ENCODE measurements around the gene CENPC. TPM values are rescaled to one million over a fixed set of nuclear protein-coding genes. Genes with fewer than 3 reads are reported as not detected.

The CENPC gene
- total RNA-seq, 1 experiment from 2014 or later, result 19.1 TPM

DNA sequence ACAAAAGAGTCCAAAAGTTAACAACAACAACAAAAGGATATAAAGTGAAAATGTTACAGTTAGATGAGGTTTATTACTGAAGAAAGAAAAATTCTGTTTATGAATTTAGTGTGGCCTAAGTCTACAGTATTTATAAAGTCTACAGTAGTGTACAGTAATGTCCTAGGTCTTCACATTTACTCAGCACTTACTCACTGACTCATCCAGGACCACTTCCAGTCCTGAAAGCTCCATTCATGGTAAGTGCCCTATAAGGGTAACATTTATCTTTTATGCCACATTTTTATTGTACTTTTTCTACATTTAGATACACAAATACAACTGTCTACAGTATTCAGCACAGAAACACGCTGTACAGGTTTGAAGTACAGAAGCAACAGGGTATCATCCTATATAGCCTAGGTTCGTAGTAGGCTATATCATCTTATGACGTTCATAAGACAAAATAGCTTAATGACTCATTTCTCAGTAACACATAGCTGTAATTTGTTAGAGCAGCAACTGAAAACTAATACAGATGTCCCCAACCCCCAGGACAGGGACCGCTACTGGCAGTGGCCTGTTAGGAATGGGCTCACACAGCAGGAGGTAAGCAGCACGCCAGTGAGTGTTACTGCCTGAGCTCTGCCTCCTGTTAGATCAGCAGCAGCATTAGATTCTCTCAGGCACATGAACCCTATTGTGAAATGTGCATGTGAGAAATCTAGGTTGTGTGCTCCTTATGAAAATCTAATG is 61.3 kb downstream of the CENPC start (continued):
- TF ChIP-seq, protein P1, sequence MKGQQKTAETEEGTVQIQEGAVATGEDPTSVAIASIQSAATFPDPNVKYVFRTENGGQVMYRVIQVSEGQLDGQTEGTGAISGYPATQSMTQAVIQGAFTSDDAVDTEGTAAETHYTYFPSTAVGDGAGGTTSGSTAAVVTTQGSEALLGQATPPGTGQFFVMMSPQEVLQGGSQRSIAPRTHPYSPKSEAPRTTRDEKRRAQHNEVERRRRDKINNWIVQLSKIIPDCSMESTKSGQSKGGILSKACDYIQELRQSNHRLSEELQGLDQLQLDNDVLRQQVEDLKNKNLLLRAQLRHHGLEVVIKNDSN (CRISPR knock-in tag; IDR thresholded peaks at IDR 0.05), result no peak
- TF ChIP-seq CTCF (IDR thresholded peaks at IDR 0.05) (no peak), GRHL2 (CRISPR knock-in tag; IDR thresholded peaks at IDR 0.05; ENCODE audit: insufficient replicate concordance, severe bottlenecking) (no peak), ATF6 (CRISPR knock-in tag; IDR thresholded peaks at IDR 0.05) (no peak), MYBL2 (CRISPR knock-in tag; IDR thresholded peaks at IDR 0.05) (no peak)
- TF ChIP-seq, protein P2, sequence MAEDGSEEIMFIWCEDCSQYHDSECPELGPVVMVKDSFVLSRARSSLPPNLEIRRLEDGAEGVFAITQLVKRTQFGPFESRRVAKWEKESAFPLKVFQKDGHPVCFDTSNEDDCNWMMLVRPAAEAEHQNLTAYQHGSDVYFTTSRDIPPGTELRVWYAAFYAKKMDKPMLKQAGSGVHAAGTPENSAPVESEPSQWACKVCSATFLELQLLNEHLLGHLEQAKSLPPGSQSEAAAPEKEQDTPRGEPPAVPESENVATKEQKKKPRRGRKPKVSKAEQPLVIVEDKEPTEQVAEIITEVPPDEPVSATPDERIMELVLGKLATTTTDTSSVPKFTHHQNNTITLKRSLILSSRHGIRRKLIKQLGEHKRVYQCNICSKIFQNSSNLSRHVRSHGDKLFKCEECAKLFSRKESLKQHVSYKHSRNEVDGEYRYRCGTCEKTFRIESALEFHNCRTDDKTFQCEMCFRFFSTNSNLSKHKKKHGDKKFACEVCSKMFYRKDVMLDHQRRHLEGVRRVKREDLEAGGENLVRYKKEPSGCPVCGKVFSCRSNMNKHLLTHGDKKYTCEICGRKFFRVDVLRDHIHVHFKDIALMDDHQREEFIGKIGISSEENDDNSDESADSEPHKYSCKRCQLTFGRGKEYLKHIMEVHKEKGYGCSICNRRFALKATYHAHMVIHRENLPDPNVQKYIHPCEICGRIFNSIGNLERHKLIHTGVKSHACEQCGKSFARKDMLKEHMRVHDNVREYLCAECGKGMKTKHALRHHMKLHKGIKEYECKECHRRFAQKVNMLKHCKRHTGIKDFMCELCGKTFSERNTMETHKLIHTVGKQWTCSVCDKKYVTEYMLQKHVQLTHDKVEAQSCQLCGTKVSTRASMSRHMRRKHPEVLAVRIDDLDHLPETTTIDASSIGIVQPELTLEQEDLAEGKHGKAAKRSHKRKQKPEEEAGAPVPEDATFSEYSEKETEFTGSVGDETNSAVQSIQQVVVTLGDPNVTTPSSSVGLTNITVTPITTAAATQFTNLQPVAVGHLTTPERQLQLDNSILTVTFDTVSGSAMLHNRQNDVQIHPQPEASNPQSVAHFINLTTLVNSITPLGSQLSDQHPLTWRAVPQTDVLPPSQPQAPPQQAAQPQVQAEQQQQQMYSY (CRISPR knock-in tag; IDR thresholded peaks at IDR 0.05), result no peak

DNA sequence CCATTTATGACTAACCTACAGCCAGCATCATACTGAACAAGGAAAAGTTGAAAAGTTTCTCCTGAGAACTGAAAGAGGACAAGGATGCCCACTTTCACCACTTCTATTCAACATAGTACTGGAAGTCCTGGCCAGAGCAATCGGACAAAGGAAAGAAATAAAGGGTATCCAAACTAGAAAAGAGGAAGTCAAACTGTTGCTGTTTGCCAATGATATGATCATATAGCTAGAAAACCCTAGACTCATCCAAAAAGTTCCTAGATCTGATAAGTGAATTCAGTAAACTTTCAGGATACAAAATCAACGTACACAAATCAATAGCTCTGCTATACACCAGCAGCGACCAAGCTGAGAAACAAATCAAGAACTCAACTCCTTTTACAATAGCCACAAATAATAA is 64.5 kb downstream of the CENPC start:
- POLR2A ChIA-PET, result no interaction called here
- no peak for TF ChIP-seq MAX (CRISPR knock-in tag; IDR thresholded peaks at IDR 0.05)
- no peak for TF ChIP-seq OVOL2 (CRISPR knock-in tag; IDR thresholded peaks at IDR 0.05; ENCODE audit: borderline replicate concordance)
- Mint-ChIP-seq H3K4me3 (no peak overlapping the region), H3K27me3 (ENCODE audit: low read depth) (no peaks in the 10 kb centered on the region), H3K4me1 (peaks cover 40% of the 10 kb centered on the region), H3K9me3 (no peaks in the 10 kb centered on the region), H3K36me3 (peaks cover 21% of the 10 kb centered on the region), H3K27ac (no peak overlapping the region)
- CTCF ChIA-PET, result no interaction called here
- ATAC-seq (no peak), DNase-seq (ENCODE audit: low spot score) (no peak)

- Mint-ChIP-seq H3K27me3 (ENCODE audit: low read depth) (no peaks in the 10 kb centered on the region), H3K9me3 (no peaks in the 10 kb centered on the region), H3K36me3 (peaks cover 31% of the 10 kb centered on the region), H3K4me1 (peaks cover 32% of the 10 kb centered on the region), H3K4me3 (no peak overlapping the region), H3K27ac (no peak overlapping the region)
- CTCF ChIA-PET, result no interaction called here
- ATAC-seq, result no peak
- POLR2A ChIA-PET, result no interaction called here
- no peak for DNase-seq (ENCODE audit: low spot score)
- TF ChIP-seq RORB (CRISPR knock-in tag; IDR thresholded peaks at IDR 0.05) (no peak), FOXP1 (CRISPR knock-in tag; IDR thresholded peaks at IDR 0.05; ENCODE audit: borderline replicate concordance) (no peak), PREB (CRISPR knock-in tag; IDR thresholded peaks at IDR 0.05; ENCODE audit: borderline replicate concordance) (no peak), SMAD3 (CRISPR knock-in tag; IDR thresholded peaks at IDR 0.05; ENCODE audit: borderline replicate concordance) (no peak), SMAD4 (CRISPR knock-in tag; IDR thresholded peaks at IDR 0.05) (no peak), KAT7 (CRISPR knock-in tag; IDR thresholded peaks at IDR 0.05; ENCODE audit: borderline replicate concordance) (no peak), NFE2L1 (CRISPR knock-in tag; IDR thresholded peaks at IDR 0.05) (no peak), CBFB (CRISPR knock-in tag; IDR thresholded peaks at IDR 0.05; ENCODE audit: low read depth) (no peak)
- TF ChIP-seq, protein P3, sequence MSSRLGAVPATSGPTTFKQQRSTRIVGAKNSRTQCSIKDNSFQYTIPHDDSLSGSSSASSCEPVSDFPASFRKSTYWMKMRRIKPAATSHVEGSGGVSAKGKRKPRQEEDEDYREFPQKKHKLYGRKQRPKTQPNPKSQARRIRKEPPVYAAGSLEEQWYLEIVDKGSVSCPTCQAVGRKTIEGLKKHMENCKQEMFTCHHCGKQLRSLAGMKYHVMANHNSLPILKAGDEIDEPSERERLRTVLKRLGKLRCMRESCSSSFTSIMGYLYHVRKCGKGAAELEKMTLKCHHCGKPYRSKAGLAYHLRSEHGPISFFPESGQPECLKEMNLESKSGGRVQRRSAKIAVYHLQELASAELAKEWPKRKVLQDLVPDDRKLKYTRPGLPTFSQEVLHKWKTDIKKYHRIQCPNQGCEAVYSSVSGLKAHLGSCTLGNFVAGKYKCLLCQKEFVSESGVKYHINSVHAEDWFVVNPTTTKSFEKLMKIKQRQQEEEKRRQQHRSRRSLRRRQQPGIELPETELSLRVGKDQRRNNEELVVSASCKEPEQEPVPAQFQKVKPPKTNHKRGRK (CRISPR knock-in tag; IDR thresholded peaks at IDR 0.05; ENCODE audit: borderline replicate concordance), result no peak
These were observed 70.1 kb downstream of the CENPC start for GRCh38 chr4:67475155-67475554.

Data from WTC11 (cell line).